ENCODE results near the gene KIF6. TPM values are rescaled to one million over a fixed set of nuclear protein-coding genes. Genes with fewer than 3 reads are reported as not detected.

The KIF6 gene
- total RNA-seq, 1 donor from 2014 or later, result 2.7 TPM

- TF ChIP-seq EZH2 (IDR thresholded peaks at IDR 0.05), result no peak
- TF ChIP-seq EZH2phosphoT487 (IDR thresholded peaks at IDR 0.05), result no peak
- TF ChIP-seq CTCF (IDR thresholded peaks at IDR 0.05), result no peak
- Histone ChIP-seq H2AFZ (replicated peaks) (no peak overlapping the region), H3K79me2 (ENCODE audit: low read depth) (no peaks in the 10 kb centered on the region), H3K4me1 (peaks cover 6% of the 10 kb centered on the region), H3K4me2 (no peak overlapping the region), H3F3A (ENCODE audit: low read depth) (no peaks in the 10 kb centered on the region), H4K20me1 (ENCODE audit: low read depth) (no peaks in the 10 kb centered on the region), H3K27me3 (no peaks in the 10 kb centered on the region), H3K4me3 (no peak overlapping the region), H3K9me3 (ENCODE audit: low read depth) (no peaks in the 10 kb centered on the region), H3K9ac (no peak overlapping the region), H3K36me3 (no peaks in the 10 kb centered on the region), H3K27ac (no peak overlapping the region)
- H3K4me1 Mint-ChIP-seq, result peaks cover 9% of the 10 kb centered on the region
- H3K27ac Mint-ChIP-seq, result no peak overlapping the region
- no peaks in the 10 kb centered on the region for H3K9me3 Mint-ChIP-seq
- no peak for DNase-seq (ENCODE audit: low spot score)
- no peak overlapping the region for H3K4me3 Mint-ChIP-seq
- H3K36me3 Mint-ChIP-seq, result no peaks in the 10 kb centered on the region
- H3K27me3 Mint-ChIP-seq (ENCODE audit: insufficient read depth, low read depth), result peaks cover 9% of the 10 kb centered on the region
Observed at GRCh38 chr6:39417440-39417839, 307.8 kb downstream of the KIF6 start.

DNA sequence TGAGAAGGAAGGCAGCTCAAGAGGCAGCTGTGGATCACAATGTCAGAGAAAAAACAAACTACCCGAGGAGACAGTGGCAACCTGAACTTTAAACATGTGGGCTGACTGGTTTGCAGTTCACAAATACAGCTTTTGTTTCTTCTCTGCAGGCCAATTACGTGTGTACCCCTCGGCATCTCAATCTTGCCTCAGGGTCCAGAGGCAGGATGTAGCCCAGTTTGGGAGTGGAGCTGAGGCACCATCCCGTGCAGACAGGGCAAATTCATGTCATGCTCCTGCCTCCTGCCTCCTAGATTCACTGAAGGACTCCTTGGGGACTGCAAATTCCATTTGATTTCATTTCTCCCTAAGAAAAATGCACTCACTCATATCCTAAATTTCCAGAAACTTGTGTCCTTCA is 308.5 kb downstream of the KIF6 start:
- no peaks in the 10 kb centered on the region for H3K27me3 ChIP-seq
- no peak overlapping the region for H3K9ac ChIP-seq

DNA sequence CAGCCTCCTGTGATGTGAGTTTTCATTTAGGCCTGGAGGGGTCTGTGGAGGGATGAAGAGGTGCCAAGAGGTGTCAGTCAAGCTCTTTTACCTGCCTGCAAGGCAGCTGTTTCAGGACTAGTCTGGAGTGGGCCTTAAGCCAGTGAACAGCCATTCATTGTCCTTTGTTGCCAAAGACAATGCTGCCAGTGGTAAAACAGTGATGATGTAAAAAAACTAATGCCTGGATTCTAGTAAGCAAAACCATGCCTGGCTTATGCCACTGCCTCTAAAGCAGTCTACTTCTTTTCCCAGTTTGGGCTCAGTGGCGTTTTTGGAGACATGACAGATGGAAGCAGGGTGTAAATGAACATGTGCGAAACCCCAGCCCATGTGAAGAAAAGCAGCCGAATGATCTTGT is 309.2 kb downstream of the KIF6 start:
- no peak overlapping the region for H3K9ac ChIP-seq
- H3K36me3 ChIP-seq, result no peaks in the 10 kb centered on the region
- H3K27me3 ChIP-seq, result no peaks in the 10 kb centered on the region
- H2AFZ ChIP-seq (replicated peaks), result peak overlapping the region; percentile 44
- H3K4me1 ChIP-seq, result peaks cover 6% of the 10 kb centered on the region
- H3K79me2 ChIP-seq (ENCODE audit: low read depth), result no peaks in the 10 kb centered on the region
- Mint-ChIP-seq H3K27ac (no peak overlapping the region), H3K36me3 (no peaks in the 10 kb centered on the region), H3K4me1 (peaks cover 9% of the 10 kb centered on the region), H3K9me3 (no peaks in the 10 kb centered on the region), H3K27me3 (ENCODE audit: insufficient read depth, low read depth) (peaks cover 9% of the 10 kb centered on the region), H3K4me3 (no peak overlapping the region)
- H3K4me3 ChIP-seq, result no peak overlapping the region
- no peaks in the 10 kb centered on the region for H3K9me3 ChIP-seq (ENCODE audit: low read depth)
- no peak overlapping the region for H3K27ac ChIP-seq
- no peaks in the 10 kb centered on the region for H3F3A ChIP-seq (ENCODE audit: low read depth)
- H4K20me1 ChIP-seq (ENCODE audit: low read depth), result no peaks in the 10 kb centered on the region
- H3K4me2 ChIP-seq, result no peak overlapping the region
- no peak for TF ChIP-seq EZH2 (IDR thresholded peaks at IDR 0.05)
- no peak for TF ChIP-seq CTCF (IDR thresholded peaks at IDR 0.05)
- no peak for TF ChIP-seq EZH2phosphoT487 (IDR thresholded peaks at IDR 0.05)
- DNase-seq (ENCODE audit: low spot score), result peak; percentile 58

More for the DNA sequence above, 308.5 kb downstream of the KIF6 start:
- Histone ChIP-seq H3K79me2 (ENCODE audit: low read depth) (no peaks in the 10 kb centered on the region), H3K4me1 (peaks cover 6% of the 10 kb centered on the region), H2AFZ (replicated peaks) (no peak overlapping the region), H3K36me3 (no peaks in the 10 kb centered on the region), H4K20me1 (ENCODE audit: low read depth) (no peaks in the 10 kb centered on the region), H3F3A (ENCODE audit: low read depth) (no peaks in the 10 kb centered on the region), H3K4me2 (no peak overlapping the region), H3K9me3 (ENCODE audit: low read depth) (no peaks in the 10 kb centered on the region), H3K27ac (no peak overlapping the region), H3K4me3 (no peak overlapping the region)
- no peaks in the 10 kb centered on the region for H3K9me3 Mint-ChIP-seq
- no peaks in the 10 kb centered on the region for H3K36me3 Mint-ChIP-seq
- TF ChIP-seq EZH2 (IDR thresholded peaks at IDR 0.05) (no peak), EZH2phosphoT487 (IDR thresholded peaks at IDR 0.05) (no peak), CTCF (IDR thresholded peaks at IDR 0.05) (no peak)
- no peak overlapping the region for H3K27ac Mint-ChIP-seq
- peaks cover 9% of the 10 kb centered on the region for H3K27me3 Mint-ChIP-seq (ENCODE audit: insufficient read depth, low read depth)
- peaks cover 9% of the 10 kb centered on the region for H3K4me1 Mint-ChIP-seq
- DNase-seq (ENCODE audit: low spot score), result no peak
- no peak overlapping the region for H3K4me3 Mint-ChIP-seq

All from neural progenitor cell (in vitro differentiated cells).